ENCODE results near the gene CEBPZ. TPM values are rescaled to one million over a fixed set of nuclear protein-coding genes. Genes with fewer than 3 reads are reported as not detected.
"Not testable (repeated sequence)": the region's sequence is repeated elsewhere in the genome, so short reads cannot be mapped to it uniquely, and the experiment has no call there.

The CEBPZ gene
- total RNA-seq, 2 experiments from 2014 or later = 92.3 to 102 TPM

DNA sequence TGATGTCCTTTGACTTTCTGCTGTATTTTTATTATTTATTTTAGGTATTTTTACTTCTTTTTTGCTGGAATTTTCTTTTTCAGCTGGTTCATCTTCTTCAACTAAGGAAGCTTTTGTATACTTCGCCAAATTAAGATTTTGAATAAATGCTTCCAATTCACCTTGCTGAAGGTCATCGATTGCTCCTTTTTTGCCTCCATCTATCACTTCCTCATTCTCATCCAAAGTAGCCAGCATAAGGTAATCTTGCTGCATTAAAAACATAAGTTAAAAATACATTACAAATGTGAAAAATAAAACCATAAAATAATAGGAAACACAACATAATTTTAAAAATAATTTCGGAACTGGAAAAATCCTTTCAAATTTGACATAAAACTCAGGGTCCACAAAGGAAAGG lies 2.6 kb downstream of the CEBPZ start:
- Mint-ChIP-seq H3K4me1 (ENCODE audit: low read depth) (peaks cover 47% of the 10 kb centered on the region), H3K36me3 (ENCODE audit: low read depth) (peaks cover 50% of the 10 kb centered on the region), H3K4me3 (no peak overlapping the region), H3K9me3 (no peaks in the 10 kb centered on the region), H3K27me3 (no peaks in the 10 kb centered on the region), H3K27ac (no peak overlapping the region)
- ChIA-PET POLR2A (no interaction called here), CTCF (no interaction called here)
- Histone ChIP-seq H3K4me3 (ENCODE audit: low read length) (no peak overlapping the region), H3K4me1 (ENCODE audit: insufficient read depth, low read length) (peaks cover 31% of the 10 kb centered on the region), H3K36me3 (ENCODE audit: insufficient read depth, low read length) (peaks cover 32% of the 10 kb centered on the region), H3K27me3 (ENCODE audit: control insufficient read depth in 1 of 2, insufficient read depth in 2 of 2, low read length in 2 of 2) (no peaks in the 10 kb centered on the region), H3K9me3 (ENCODE audit: control insufficient read depth in 1 of 2, insufficient read depth in 1 of 2, low read length in 2 of 2) (no peaks in the 10 kb centered on the region), H3K27ac (ENCODE audit: low read depth in 1 of 2, low read length in 2 of 2) (no peak overlapping the region)
- TF ChIP-seq, protein P1, sequence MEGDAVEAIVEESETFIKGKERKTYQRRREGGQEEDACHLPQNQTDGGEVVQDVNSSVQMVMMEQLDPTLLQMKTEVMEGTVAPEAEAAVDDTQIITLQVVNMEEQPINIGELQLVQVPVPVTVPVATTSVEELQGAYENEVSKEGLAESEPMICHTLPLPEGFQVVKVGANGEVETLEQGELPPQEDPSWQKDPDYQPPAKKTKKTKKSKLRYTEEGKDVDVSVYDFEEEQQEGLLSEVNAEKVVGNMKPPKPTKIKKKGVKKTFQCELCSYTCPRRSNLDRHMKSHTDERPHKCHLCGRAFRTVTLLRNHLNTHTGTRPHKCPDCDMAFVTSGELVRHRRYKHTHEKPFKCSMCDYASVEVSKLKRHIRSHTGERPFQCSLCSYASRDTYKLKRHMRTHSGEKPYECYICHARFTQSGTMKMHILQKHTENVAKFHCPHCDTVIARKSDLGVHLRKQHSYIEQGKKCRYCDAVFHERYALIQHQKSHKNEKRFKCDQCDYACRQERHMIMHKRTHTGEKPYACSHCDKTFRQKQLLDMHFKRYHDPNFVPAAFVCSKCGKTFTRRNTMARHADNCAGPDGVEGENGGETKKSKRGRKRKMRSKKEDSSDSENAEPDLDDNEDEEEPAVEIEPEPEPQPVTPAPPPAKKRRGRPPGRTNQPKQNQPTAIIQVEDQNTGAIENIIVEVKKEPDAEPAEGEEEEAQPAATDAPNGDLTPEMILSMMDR (IDR thresholded peaks at IDR 0.05) = no peak
- ATAC-seq (ENCODE audit: poor library complexity) = no peak
- DNase-seq = no peak
- intact Hi-C loops (cut with DNase I, micrococcal nuclease) = no loop called here

DNA sequence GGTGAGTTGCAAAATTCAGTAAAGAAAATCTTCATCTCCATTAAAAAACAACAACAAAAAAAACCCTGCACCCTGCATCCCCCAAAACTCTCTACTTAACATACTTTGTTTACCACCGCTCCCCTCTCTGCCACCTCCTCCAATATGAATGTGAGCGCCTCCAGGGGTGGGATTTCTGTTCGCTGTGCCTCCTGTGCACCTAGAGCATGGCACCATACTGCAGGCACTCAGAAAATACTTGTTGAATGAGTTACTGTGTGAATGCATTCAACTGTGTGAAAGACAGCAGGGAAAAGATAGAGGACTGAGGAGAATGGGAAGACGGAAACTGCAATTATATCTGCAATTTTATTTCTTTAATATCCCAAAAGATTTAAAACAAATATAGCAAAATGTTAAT lies 4.5 kb downstream of the CEBPZ start:
- TF ChIP-seq, protein P1 (IDR thresholded peaks at IDR 0.05) = no peak
- Histone ChIP-seq H3K27me3 (ENCODE audit: control insufficient read depth in 1 of 2, insufficient read depth in 2 of 2, low read length in 2 of 2) (no peaks in the 10 kb centered on the region), H3K4me1 (ENCODE audit: insufficient read depth, low read length) (peaks cover 15% of the 10 kb centered on the region), H3K36me3 (ENCODE audit: insufficient read depth, low read length) (peaks cover 44% of the 10 kb centered on the region), H3K4me3 (ENCODE audit: low read length) (no peak overlapping the region), H3K9me3 (ENCODE audit: control insufficient read depth in 1 of 2, insufficient read depth in 1 of 2, low read length in 2 of 2) (no peaks in the 10 kb centered on the region), H3K27ac (ENCODE audit: low read depth in 1 of 2, low read length in 2 of 2) (no peak overlapping the region)
- Mint-ChIP-seq H3K27me3 (no peaks in the 10 kb centered on the region), H3K36me3 (ENCODE audit: low read depth) (peaks cover 70% of the 10 kb centered on the region), H3K4me3 (peak overlapping the region; percentile 78), H3K9me3 (no peaks in the 10 kb centered on the region), H3K27ac (no peak overlapping the region), H3K4me1 (ENCODE audit: low read depth) (peaks cover 64% of the 10 kb centered on the region)
- ChIA-PET POLR2A (no interaction called here), CTCF (no interaction called here)
- ATAC-seq (ENCODE audit: poor library complexity) = no peak
- no peak for DNase-seq
- intact Hi-C loops (cut with DNase I, micrococcal nuclease) = no loop called here

DNA sequence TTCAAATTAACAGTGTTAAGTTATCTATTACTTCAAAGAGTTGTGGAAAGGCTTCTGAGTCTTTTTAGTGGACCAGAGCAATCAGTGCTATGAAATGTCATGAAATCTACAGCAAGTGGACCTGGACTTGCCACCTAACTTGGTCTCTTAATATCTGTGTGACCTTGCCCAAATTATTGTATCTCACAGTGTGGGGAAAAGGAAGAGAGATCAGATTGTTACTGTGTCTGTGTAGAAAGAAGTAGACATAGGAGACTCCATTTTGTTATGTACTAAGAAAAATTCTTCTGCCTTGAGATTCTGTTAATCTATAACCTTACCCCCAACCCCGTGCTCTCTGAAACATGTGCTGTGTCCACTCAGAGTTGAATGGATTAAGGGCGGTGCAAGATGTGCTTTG lies 6.3 kb downstream of the CEBPZ start:
- H3K27me3 Mint-ChIP-seq; H3K4me3 Mint-ChIP-seq; H3K4me3 ChIP-seq (ENCODE audit: low read length); ATAC-seq (ENCODE audit: poor library complexity); CTCF ChIA-PET; H3K9me3 ChIP-seq (ENCODE audit: control insufficient read depth in 1 of 2, insufficient read depth in 1 of 2, low read length in 2 of 2); H3K27me3 ChIP-seq (ENCODE audit: control insufficient read depth in 1 of 2, insufficient read depth in 2 of 2, low read length in 2 of 2); intact Hi-C loops (cut with DNase I, micrococcal nuclease); DNase-seq; H3K9me3 Mint-ChIP-seq; H3K27ac ChIP-seq (ENCODE audit: low read depth in 1 of 2, low read length in 2 of 2); POLR2A ChIA-PET: not testable (repeated sequence)
- peaks cover 86% of the 10 kb centered on the region for H3K36me3 Mint-ChIP-seq (ENCODE audit: low read depth)
- peaks cover 61% of the 10 kb centered on the region for H3K36me3 ChIP-seq (ENCODE audit: insufficient read depth, low read length)
- H3K27ac Mint-ChIP-seq = peak overlapping the region; percentile 13
- H3K4me1 ChIP-seq (ENCODE audit: insufficient read depth, low read length) = peaks cover 10% of the 10 kb centered on the region
- H3K4me1 Mint-ChIP-seq (ENCODE audit: low read depth) = peaks cover 64% of the 10 kb centered on the region

DNA sequence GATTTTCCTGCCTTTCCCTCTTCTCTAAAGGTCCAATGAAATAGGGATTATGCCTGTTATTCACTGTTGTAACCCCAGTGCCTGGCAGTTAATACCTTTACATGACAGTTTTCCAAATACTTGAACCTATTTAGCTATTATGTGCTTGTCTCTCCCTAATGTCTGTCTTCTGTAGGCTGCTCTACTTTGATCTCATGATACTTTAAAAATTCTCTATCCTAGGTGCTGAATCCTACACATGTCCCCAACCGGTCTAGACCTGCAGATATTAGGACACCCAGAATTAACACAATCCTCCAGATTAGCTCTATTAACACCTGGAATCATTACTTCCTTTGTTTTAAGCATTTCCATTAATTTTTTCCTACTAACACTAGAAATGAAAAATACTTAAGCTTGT lies 7.3 kb downstream of the CEBPZ start:
- H3K9me3 ChIP-seq (ENCODE audit: control insufficient read depth in 1 of 2, insufficient read depth in 1 of 2, low read length in 2 of 2) = no peaks in the 10 kb centered on the region
- H3K4me3 ChIP-seq (ENCODE audit: low read length) = no peak overlapping the region
- peaks cover 4% of the 10 kb centered on the region for H3K4me1 ChIP-seq (ENCODE audit: insufficient read depth, low read length)
- TF ChIP-seq, protein P1 (IDR thresholded peaks at IDR 0.05) = no peak
- DNase-seq = no peak
- ATAC-seq (ENCODE audit: poor library complexity) = peak; percentile 26
- Mint-ChIP-seq H3K27ac (no peak overlapping the region), H3K4me1 (ENCODE audit: low read depth) (peaks cover 58% of the 10 kb centered on the region), H3K36me3 (ENCODE audit: low read depth) (peaks cover 90% of the 10 kb centered on the region), H3K9me3 (no peaks in the 10 kb centered on the region), H3K4me3 (no peak overlapping the region), H3K27me3 (no peaks in the 10 kb centered on the region)
- POLR2A ChIA-PET = interaction anchor here (0.6 kb wide), 1 partner anchor 1616 kb away, joined by 3 read pairs; no protein-coding TSS in a partner anchor
- no peaks in the 10 kb centered on the region for H3K27me3 ChIP-seq (ENCODE audit: control insufficient read depth in 1 of 2, insufficient read depth in 2 of 2, low read length in 2 of 2)
- intact Hi-C loops (cut with DNase I, micrococcal nuclease) = no loop called here
- CTCF ChIA-PET = no interaction called here
- H3K36me3 ChIP-seq (ENCODE audit: insufficient read depth, low read length) = peaks cover 69% of the 10 kb centered on the region
- H3K27ac ChIP-seq (ENCODE audit: low read depth in 1 of 2, low read length in 2 of 2) = no peak overlapping the region
